Activated effector memory CD4-positive, alpha-beta T cell treated with Interleukin-2 at 50 U/mL for 16 hours (primary cell): ENCODE measurements around the gene IPO7.
A peak's percentile ranks its signal among the peaks of the same experiment; 100 is the strongest.
"Not testable (repeated sequence)": the region's sequence is repeated elsewhere in the genome, so short reads cannot be mapped to it uniquely, and the experiment has no call there.

Experiments
- DNase-seq: peaks from one replicate; pipeline ENCODE4 v3.0.0-alpha.2; 2020

IPO7 gene

GRCh38 chr11:9384535-9385326 lies at the start of gene IPO7:
IPO7 (plus strand) TSS chr11:9384652; CDS start chr11:9384764, 112 bp downstream.
- DNase-seq: peak; percentile 81

GRCh38 chr11:9341638-9342178 lies 42.7 kb upstream of the IPO7 start:
- no peak for DNase-seq

- no peak for DNase-seq
Observed at GRCh38 chr11:9344061-9344680, 40.3 kb upstream of the IPO7 start.

GRCh38 chr11:9347100-9347499 lies 37.4 kb upstream of the IPO7 start:
- no peak for DNase-seq

GRCh38 chr11:9347779-9348178 lies 36.7 kb upstream of the IPO7 start:
- DNase-seq: not testable (repeated sequence)

- no peak for DNase-seq
Observed at GRCh38 chr11:9351321-9351881, 33.1 kb upstream of the IPO7 start.

GRCh38 chr11:9357041-9357440 lies 27.4 kb upstream of the IPO7 start:
- DNase-seq: no peak

GRCh38 chr11:9360862-9361622 lies 23.4 kb upstream of the IPO7 start:
- DNase-seq: not testable (repeated sequence)

GRCh38 chr11:9362393-9362863 lies 22.0 kb upstream of the IPO7 start:
- no peak for DNase-seq

- peak; percentile 66 for DNase-seq
Observed at GRCh38 chr11:9363954-9364912, 20.2 kb upstream of the IPO7 start.

GRCh38 chr11:9367551-9367950 lies 16.9 kb upstream of the IPO7 start:
- DNase-seq: no peak

- no peak for DNase-seq
Observed at GRCh38 chr11:9377036-9377435, 7.4 kb upstream of the IPO7 start.

- no peak for DNase-seq
Observed at GRCh38 chr11:9379041-9379440, 5.4 kb upstream of the IPO7 start.

GRCh38 chr11:9380773-9381172 lies 3.7 kb upstream of the IPO7 start:
- no peak for DNase-seq

- no peak for DNase-seq
Observed at GRCh38 chr11:9385327-9385899, 961 bp downstream of the IPO7 start.

GRCh38 chr11:9386086-9386485 lies 1.6 kb downstream of the IPO7 start:
- no peak for DNase-seq

GRCh38 chr11:9386901-9387300 lies 2.4 kb downstream of the IPO7 start:
- no peak for DNase-seq

GRCh38 chr11:9396310-9396709 lies 11.9 kb downstream of the IPO7 start:
- DNase-seq: no peak

GRCh38 chr11:9396752-9397151 lies 12.3 kb downstream of the IPO7 start:
- no peak for DNase-seq

- DNase-seq: no peak
Observed at GRCh38 chr11:9397746-9398680, 13.6 kb downstream of the IPO7 start.
